Mesenchymal stem cell (in vitro differentiated cells and primary cell): ENCODE data around the gene ENTHD1.

Experiments used
- DNase-seq: peaks from one replicate; pipeline ENCODE4 v3.0.0-alpha.2; 2013
- H2AFZ ChIP-seq: one replicate; pipeline ENCODE4 v1.6.1; 2013; ENCODE audit warnings: low read depth, mild to moderate bottlenecking, control low read depth, inconsistent platforms, low read length, moderate library complexity
- H2AK5ac ChIP-seq: 2 replicates; pipeline ENCODE4 v1.6.1; 2013; ENCODE audit warnings: low read length, moderate library complexity, mild to moderate bottlenecking, inconsistent platforms; ENCODE audit not compliant: severe bottlenecking
- H2BK120ac ChIP-seq: one replicate; pipeline ENCODE4 v1.6.1; 2013; ENCODE audit warnings: low read depth, mild to moderate bottlenecking, inconsistent platforms, low read length, moderate library complexity
- H2BK12ac ChIP-seq, 2 experiments: one replicate each; pipeline ENCODE4 v1.6.1; 2013; ENCODE audit warnings: inconsistent platforms in 2 of 2, low read length in 2 of 2, mild to moderate bottlenecking in 2 of 2, moderate library complexity in 2 of 2, control low read depth in 1 of 2
- H2BK15ac ChIP-seq: one replicate; pipeline ENCODE4 v1.6.1; 2013; ENCODE audit warnings: mild to moderate bottlenecking, low read depth, inconsistent platforms; ENCODE audit not compliant: poor library complexity, severe bottlenecking
- H2BK5ac ChIP-seq: 2 replicates; pipeline ENCODE4 v1.6.1; 2013; ENCODE audit warnings: low read depth, mild to moderate bottlenecking, low read length, control low read depth, inconsistent platforms; ENCODE audit not compliant: poor library complexity, severe bottlenecking
- H3K14ac ChIP-seq, 2 experiments: one replicate each; pipeline ENCODE4 v1.6.1; 2013; ENCODE audit warnings: inconsistent platforms in 2 of 2, low read length in 2 of 2, control low read depth in 1 of 2, mild to moderate bottlenecking in 1 of 2, moderate library complexity in 1 of 2
- H3K18ac ChIP-seq, 2 experiments: one replicate each; pipeline ENCODE4 v1.6.1; 2013; ENCODE audit warnings: inconsistent platforms in 2 of 2, low read length in 2 of 2, control low read depth in 1 of 2, low read depth in 1 of 2, mild to moderate bottlenecking in 1 of 2
- H3K23ac ChIP-seq, 2 experiments: one replicate each; pipeline ENCODE4 v1.6.1; 2013; ENCODE audit warnings: inconsistent platforms in 2 of 2, low read length in 2 of 2, mild to moderate bottlenecking in 2 of 2, moderate library complexity in 2 of 2, control low read depth in 1 of 2
- H3K27ac ChIP-seq: 2 replicates; pipeline ENCODE4 v1.5.1; 2013; ENCODE audit warnings: mild to moderate bottlenecking, moderate library complexity, low read length, control low read depth, inconsistent platforms; ENCODE audit not compliant: poor library complexity, severe bottlenecking
- H3K27me3 ChIP-seq, 2 experiments: 2 replicates each; pipeline versions ENCODE4 v1.6.1 to v1.7.0; 2013; ENCODE audit warnings: low read length in 2 of 2, mild to moderate bottlenecking in 2 of 2, moderate library complexity in 2 of 2, control low read depth in 1 of 2, inconsistent platforms in 1 of 2; ENCODE audit not compliant: control insufficient read depth in 1 of 2, insufficient read depth in 1 of 2
- H3K36me3 ChIP-seq, 2 experiments: 2 replicates each; pipeline versions ENCODE4 v1.6.1 to v1.7.0; 2013; ENCODE audit warnings: low read length in 2 of 2, control low read depth in 1 of 2, inconsistent platforms in 1 of 2, low read depth in 1 of 2, mild to moderate bottlenecking in 1 of 2; ENCODE audit not compliant: insufficient read depth in 2 of 2, control insufficient read depth in 1 of 2
- H3K4ac ChIP-seq, 2 experiments: one replicate each; pipeline ENCODE4 v1.6.1; 2013; ENCODE audit warnings: inconsistent platforms in 2 of 2, low read length in 2 of 2, mild to moderate bottlenecking in 2 of 2, moderate library complexity in 2 of 2, control low read depth in 1 of 2, low read depth in 1 of 2
- H3K4me1 ChIP-seq: 2 replicates; pipeline ENCODE4 v1.6.1; 2013; ENCODE audit warnings: low read depth, low read length, control low read depth; ENCODE audit not compliant: control insufficient read depth, insufficient read depth
- H3K4me2 ChIP-seq: 2 replicates; pipeline ENCODE4 v1.6.1; 2013; ENCODE audit warnings: low read length, mild to moderate bottlenecking, inconsistent platforms; ENCODE audit not compliant: poor library complexity, severe bottlenecking
- H3K4me3 ChIP-seq, 2 experiments: 2 replicates each; pipeline versions ENCODE4 v1.5.1 to v1.7.0; 2013; ENCODE audit warnings: low read length in 2 of 2, mild to moderate bottlenecking in 2 of 2, control low read depth in 1 of 2, low read depth in 1 of 2; ENCODE audit not compliant: insufficient read depth in 1 of 2
- H3K79me1 ChIP-seq: replicated peaks from 2 replicates; pipeline ENCODE4 v1.6.1; 2013; ENCODE audit warnings: mild to moderate bottlenecking, control low read depth, low read length, inconsistent platforms; ENCODE audit not compliant: poor library complexity, severe bottlenecking
- H3K9ac ChIP-seq: 2 replicates; pipeline ENCODE4 v1.7.0; 2013; ENCODE audit warnings: mild to moderate bottlenecking, low read length, moderate library complexity
- H3K9me3 ChIP-seq: 2 replicates; pipeline ENCODE4 v1.7.0; 2013; ENCODE audit warnings: mild to moderate bottlenecking, low read length; ENCODE audit not compliant: control insufficient read depth
- H4K8ac ChIP-seq: one replicate; pipeline ENCODE4 v1.6.1; 2013; ENCODE audit warnings: inconsistent platforms, mild to moderate bottlenecking, low read length, moderate library complexity
- H4K91ac ChIP-seq: one replicate; pipeline ENCODE4 v1.6.1; 2013; ENCODE audit warnings: mild to moderate bottlenecking, low read length, inconsistent platforms
- WGBS: methylation state at CpG from one replicate; pipeline ENCODE4 v1.1.7; 2013; ENCODE audit warnings: mixed read lengths; 5-methylcytosine and 5-hydroxymethylcytosine counted together

The ENTHD1 gene

GRCh38 chr22:39936523-39937145 lies 43.1 kb upstream of the ENTHD1 start:
- DNase-seq, result no peak
- H2AK5ac ChIP-seq, result no peak overlapping the region
- H2BK120ac ChIP-seq, result no peak overlapping the region
- WGBS, result 84% methylated on average over 5 of the region's 6 CpGs
- H3K27ac ChIP-seq, result no peak overlapping the region
- H3K14ac ChIP-seq, result no peak overlapping the region
- H2BK5ac ChIP-seq, result no peak overlapping the region
- no peaks in the 10 kb centered on the region for H3K9me3 ChIP-seq
- H3K4me1 ChIP-seq, result no peaks in the 10 kb centered on the region
- H2AFZ ChIP-seq, result no peak overlapping the region
- no peak overlapping the region for H3K4me2 ChIP-seq
- H4K8ac ChIP-seq, result no peak overlapping the region
- H3K4ac ChIP-seq, result no peak overlapping the region
- no peaks in the 10 kb centered on the region for H3K36me3 ChIP-seq
- H3K9ac ChIP-seq, result no peak overlapping the region
- H4K91ac ChIP-seq, result no peak overlapping the region
- H3K23ac ChIP-seq, result no peak overlapping the region
- no peak overlapping the region for H3K4me3 ChIP-seq
- peaks cover 49 to 63% of the 10 kb centered on the region in 2 experiments for H3K27me3 ChIP-seq
- no peak overlapping the region for H2BK12ac ChIP-seq
- H3K18ac ChIP-seq, result no peak overlapping the region
- H3K79me1 ChIP-seq, result no peaks in the 10 kb centered on the region
- H2BK15ac ChIP-seq, result no peak overlapping the region

DNA sequence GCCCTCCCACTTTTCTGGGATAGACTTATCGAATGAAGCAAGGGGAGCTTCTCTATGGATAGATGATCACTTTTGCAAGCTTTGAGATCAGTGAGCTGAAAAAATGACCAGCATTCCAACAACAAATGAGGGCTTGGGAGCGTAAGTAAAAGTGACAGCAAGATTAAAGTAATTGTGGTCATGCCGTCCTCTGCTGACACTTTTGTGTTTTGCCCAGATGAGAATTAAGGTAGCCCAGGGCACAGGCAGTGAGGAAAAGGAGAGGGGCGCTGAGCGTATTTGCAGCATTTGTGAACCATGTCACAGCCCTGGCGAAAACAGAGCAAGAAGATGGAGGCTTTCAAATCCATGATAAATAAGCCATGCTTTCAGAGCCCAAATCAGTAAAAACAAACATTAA lies 42.1 kb upstream of the ENTHD1 start:
- no peak overlapping the region for H2BK15ac ChIP-seq
- no peak overlapping the region for H2BK5ac ChIP-seq
- no peaks in the 10 kb centered on the region for H3K4me1 ChIP-seq
- H3K36me3 ChIP-seq, result no peaks in the 10 kb centered on the region
- H3K27me3 ChIP-seq, result peaks cover 57 to 72% of the 10 kb centered on the region in 2 experiments
- no peaks in the 10 kb centered on the region for H3K9me3 ChIP-seq
- H3K9ac ChIP-seq, result no peak overlapping the region
- no peak overlapping the region for H3K14ac ChIP-seq
- H2BK120ac ChIP-seq, result no peak overlapping the region
- no peak overlapping the region for H3K4me3 ChIP-seq
- WGBS, result 82% methylated on average over 6 of the region's 6 CpGs
- H3K79me1 ChIP-seq, result no peaks in the 10 kb centered on the region
- no peak overlapping the region for H3K4me2 ChIP-seq
- DNase-seq, result no peak
- no peak overlapping the region for H3K4ac ChIP-seq
- H3K23ac ChIP-seq, result no peak overlapping the region
- no peak overlapping the region for H3K27ac ChIP-seq
- no peak overlapping the region for H2AK5ac ChIP-seq
- no peak overlapping the region for H2BK12ac ChIP-seq
- no peak overlapping the region for H3K18ac ChIP-seq
- H4K91ac ChIP-seq, result no peak overlapping the region
- no peak overlapping the region for H4K8ac ChIP-seq
- no peak overlapping the region for H2AFZ ChIP-seq

GRCh38 chr22:39935116-39935515 lies 41.6 kb upstream of the ENTHD1 start:
- Histone ChIP-seq H3K9ac (no peak overlapping the region), H3K36me3 (no peaks in the 10 kb centered on the region), H2BK15ac (no peak overlapping the region), H2AK5ac (no peak overlapping the region), H3K23ac (no peak overlapping the region), H4K8ac (no peak overlapping the region), H3K4ac (no peak overlapping the region), H2BK12ac (no peak overlapping the region), H4K91ac (no peak overlapping the region), H2BK5ac (no peak overlapping the region), H3K27ac (no peak overlapping the region), H3K4me3 (no peak overlapping the region), H2BK120ac (no peak overlapping the region), H3K4me2 (no peak overlapping the region), H3K18ac (no peak overlapping the region), H3K14ac (no peak overlapping the region), H3K4me1 (no peaks in the 10 kb centered on the region), H3K9me3 (no peaks in the 10 kb centered on the region), H3K79me1 (no peaks in the 10 kb centered on the region), H3K27me3 (peaks cover 62 to 77% of the 10 kb centered on the region in 2 experiments), H2AFZ (no peak overlapping the region)
- 81% methylated on average over 3 of the region's 4 CpGs for WGBS
- DNase-seq, result no peak

DNA sequence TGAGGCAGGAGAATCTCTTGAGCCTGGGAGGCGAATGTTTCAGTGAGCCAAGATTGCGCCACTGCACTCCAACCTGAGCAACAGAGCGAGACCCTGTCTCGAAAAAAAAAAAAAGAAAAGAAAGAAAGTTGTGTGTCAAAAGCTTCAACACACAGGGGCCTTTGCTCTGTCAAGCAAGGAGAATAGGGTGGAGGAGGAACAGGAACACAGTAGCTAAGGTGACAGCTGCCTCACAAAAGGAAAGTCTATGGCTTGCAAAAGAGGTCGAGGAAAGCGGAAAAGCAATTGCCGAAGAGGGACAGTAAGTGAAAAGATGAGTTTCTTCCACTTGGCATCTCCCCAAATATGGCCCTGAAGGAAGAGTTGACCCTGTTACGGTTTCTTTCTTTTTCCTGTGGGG lies 40.2 kb upstream of the ENTHD1 start:
- Histone ChIP-seq H3K27me3 (peaks cover 72 to 84% of the 10 kb centered on the region in 2 experiments), H3K4me3 (no peak overlapping the region), H3K4me1 (no peaks in the 10 kb centered on the region), H4K91ac (no peak overlapping the region), H2BK5ac (no peak overlapping the region), H3K18ac (no peak overlapping the region), H3K14ac (no peak overlapping the region), H3K36me3 (no peaks in the 10 kb centered on the region), H2AK5ac (no peak overlapping the region), H2AFZ (no peak overlapping the region), H3K9me3 (no peaks in the 10 kb centered on the region), H3K4ac (no peak overlapping the region), H3K23ac (no peak overlapping the region), H3K79me1 (no peaks in the 10 kb centered on the region), H2BK12ac (no peak overlapping the region), H4K8ac (no peak overlapping the region), H2BK15ac (no peak overlapping the region), H3K4me2 (no peak overlapping the region), H3K27ac (no peak overlapping the region), H2BK120ac (no peak overlapping the region), H3K9ac (no peak overlapping the region)
- WGBS, result 87% methylated on average over 8 of the region's 8 CpGs
- DNase-seq, result no peak
